HG03460 (cell line): Measurements from ENCODE around the gene UPK2.
"Not testable (repeated sequence)": the region's sequence is repeated elsewhere in the genome, so short reads cannot be mapped to it uniquely, and the experiment has no call there.

Experiments
- ATAC-seq: cut with Tn5 transposase; IDR thresholded peaks from one replicate; pipeline ENCODE4 v1.9.1; 2021; ENCODE audit not compliant: unreplicated experiment

UPK2 gene

GRCh38 chr11:118984825-118985224, 28.7 kb downstream of the UPK2 start:
- no peak for ATAC-seq

- no peak for ATAC-seq
These were observed 32.2 kb downstream of the UPK2 start for GRCh38 chr11:118988280-118988679.

- ATAC-seq: not testable (repeated sequence)
These were observed 35.5 kb downstream of the UPK2 start for GRCh38 chr11:118991486-118992038.

GRCh38 chr11:118996926-118997626, 41.0 kb downstream of the UPK2 start:
- ATAC-seq: peak; percentile 19

- ATAC-seq: peak; percentile 87
These were observed 41.7 kb downstream of the UPK2 start, which contains the start of gene CENATAC for GRCh38 chr11:118997627-118998387. Gene CENATAC, plus strand, starts transcription at chr11:118998138. Its CDS starts 60 bp downstream, at chr11:118998198.

- ATAC-seq: peak; percentile 3
These were observed 42.3 kb downstream of the UPK2 start for GRCh38 chr11:118998388-118998717.

- no peak for ATAC-seq
These were observed 42.7 kb downstream of the UPK2 start for GRCh38 chr11:118998822-118999221.

GRCh38 chr11:119000906-119001305, 44.8 kb downstream of the UPK2 start:
- ATAC-seq: no peak

GRCh38 chr11:119006656-119007055, 50.6 kb downstream of the UPK2 start:
- ATAC-seq: no peak
